HG03045 (cell line): ENCODE data around the gene SDK1.

Experiments
- ATAC-seq: cut with Tn5 transposase; IDR thresholded peaks from one replicate; pipeline ENCODE4 v1.9.1; 2021; ENCODE audit warnings: mild to moderate bottlenecking, moderate library complexity; ENCODE audit not compliant: unreplicated experiment

The SDK1 gene

GRCh38 chr7:4110438-4110837 is 809.4 kb downstream of the SDK1 start:
- no peak for ATAC-seq

GRCh38 chr7:4111166-4111565 is 810.1 kb downstream of the SDK1 start:
- no peak for ATAC-seq

GRCh38 chr7:4113271-4113670 is 812.2 kb downstream of the SDK1 start:
- ATAC-seq = no peak

GRCh38 chr7:4113976-4114375 is 812.9 kb downstream of the SDK1 start:
- ATAC-seq = no peak

GRCh38 chr7:4115442-4115841 is 814.4 kb downstream of the SDK1 start:
- ATAC-seq = no peak

GRCh38 chr7:4115941-4116610 is 815.0 kb downstream of the SDK1 start:
- no peak for ATAC-seq

GRCh38 chr7:4119848-4120247 is 818.8 kb downstream of the SDK1 start:
- no peak for ATAC-seq

- no peak for ATAC-seq
These were observed 822.3 kb downstream of the SDK1 start for GRCh38 chr7:4123346-4123745.

- no peak for ATAC-seq
These were observed 822.8 kb downstream of the SDK1 start for GRCh38 chr7:4123823-4124222.

- no peak for ATAC-seq
These were observed 823.8 kb downstream of the SDK1 start for GRCh38 chr7:4124556-4125477.

GRCh38 chr7:4127909-4128560 is 827.0 kb downstream of the SDK1 start:
- no peak for ATAC-seq

GRCh38 chr7:4129481-4130122 is 828.5 kb downstream of the SDK1 start:
- ATAC-seq = no peak

GRCh38 chr7:4131063-4131462 is 830.0 kb downstream of the SDK1 start:
- no peak for ATAC-seq

- no peak for ATAC-seq
These were observed 831.2 kb downstream of the SDK1 start for GRCh38 chr7:4132221-4132620.

- ATAC-seq = no peak
These were observed 832.5 kb downstream of the SDK1 start for GRCh38 chr7:4133491-4134044.

GRCh38 chr7:4134204-4134603 is 833.2 kb downstream of the SDK1 start:
- ATAC-seq = no peak

- ATAC-seq = no peak
These were observed 833.6 kb downstream of the SDK1 start for GRCh38 chr7:4134631-4135030.

- ATAC-seq = no peak
These were observed 834.2 kb downstream of the SDK1 start for GRCh38 chr7:4135301-4135700.

GRCh38 chr7:4136036-4136435 is 835.0 kb downstream of the SDK1 start:
- no peak for ATAC-seq

GRCh38 chr7:4136501-4137110 is 835.6 kb downstream of the SDK1 start:
- no peak for ATAC-seq
